GM12872 (cell line): Measurements from ENCODE around the gene HSDL1.

Source experiments
- TF ChIP-seq, protein P1 (sequence below): IDR thresholded peaks from 3 replicates; pipeline ENCODE4 v1.5.1; 2011; ENCODE audit warnings: low read depth, mild to moderate bottlenecking, low read length, moderate library complexity; ENCODE audit not compliant: insufficient read depth

Gene HSDL1

DNA sequence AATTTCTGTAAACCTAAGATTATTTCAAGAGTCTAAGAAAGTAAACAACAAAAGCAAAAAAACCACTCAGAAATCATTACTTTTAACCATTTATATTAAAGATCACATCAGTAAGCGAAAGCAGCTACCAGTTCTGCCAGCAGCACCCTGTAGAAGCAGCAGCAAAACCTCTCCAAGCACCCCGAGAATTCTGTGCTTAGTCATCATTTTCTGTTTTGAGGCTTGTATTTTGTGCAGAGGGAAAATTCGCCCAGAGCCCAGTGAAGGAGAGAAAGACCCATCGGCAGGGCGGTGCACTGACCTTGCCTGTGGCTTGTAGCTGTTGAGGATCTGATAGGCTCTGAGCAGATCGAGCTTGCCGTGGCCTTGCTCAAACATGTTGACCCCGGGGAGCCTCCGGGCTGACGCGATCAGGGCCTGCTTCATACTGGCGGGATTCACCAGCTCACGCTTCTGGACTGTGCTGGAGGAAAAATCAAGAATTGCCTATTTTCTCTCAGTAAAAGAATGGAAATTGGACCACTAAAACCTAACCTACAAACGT lies 63.5 kb downstream of the HSDL1 start:
- TF ChIP-seq, protein P1, sequence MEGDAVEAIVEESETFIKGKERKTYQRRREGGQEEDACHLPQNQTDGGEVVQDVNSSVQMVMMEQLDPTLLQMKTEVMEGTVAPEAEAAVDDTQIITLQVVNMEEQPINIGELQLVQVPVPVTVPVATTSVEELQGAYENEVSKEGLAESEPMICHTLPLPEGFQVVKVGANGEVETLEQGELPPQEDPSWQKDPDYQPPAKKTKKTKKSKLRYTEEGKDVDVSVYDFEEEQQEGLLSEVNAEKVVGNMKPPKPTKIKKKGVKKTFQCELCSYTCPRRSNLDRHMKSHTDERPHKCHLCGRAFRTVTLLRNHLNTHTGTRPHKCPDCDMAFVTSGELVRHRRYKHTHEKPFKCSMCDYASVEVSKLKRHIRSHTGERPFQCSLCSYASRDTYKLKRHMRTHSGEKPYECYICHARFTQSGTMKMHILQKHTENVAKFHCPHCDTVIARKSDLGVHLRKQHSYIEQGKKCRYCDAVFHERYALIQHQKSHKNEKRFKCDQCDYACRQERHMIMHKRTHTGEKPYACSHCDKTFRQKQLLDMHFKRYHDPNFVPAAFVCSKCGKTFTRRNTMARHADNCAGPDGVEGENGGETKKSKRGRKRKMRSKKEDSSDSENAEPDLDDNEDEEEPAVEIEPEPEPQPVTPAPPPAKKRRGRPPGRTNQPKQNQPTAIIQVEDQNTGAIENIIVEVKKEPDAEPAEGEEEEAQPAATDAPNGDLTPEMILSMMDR: no peak

DNA sequence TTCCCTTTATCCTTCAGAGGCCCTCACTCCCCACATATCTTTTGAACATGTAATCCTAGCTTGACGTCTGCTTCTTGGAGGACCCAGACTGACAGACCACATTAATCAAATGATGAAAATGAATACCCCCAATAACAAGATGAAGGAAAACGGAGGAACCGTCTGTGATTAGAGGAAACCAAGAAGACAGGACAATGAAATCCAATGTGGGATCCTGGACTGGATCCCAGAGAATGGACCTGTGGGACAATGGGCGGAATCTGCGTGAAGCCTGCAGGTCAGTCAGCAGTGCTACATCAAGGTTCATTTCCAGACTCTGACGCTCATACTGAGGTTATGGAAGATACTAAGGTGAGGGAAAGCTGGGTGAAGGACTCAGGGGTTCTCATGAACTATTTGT lies 64.2 kb downstream of the HSDL1 start:
- TF ChIP-seq, protein P1: no peak

DNA sequence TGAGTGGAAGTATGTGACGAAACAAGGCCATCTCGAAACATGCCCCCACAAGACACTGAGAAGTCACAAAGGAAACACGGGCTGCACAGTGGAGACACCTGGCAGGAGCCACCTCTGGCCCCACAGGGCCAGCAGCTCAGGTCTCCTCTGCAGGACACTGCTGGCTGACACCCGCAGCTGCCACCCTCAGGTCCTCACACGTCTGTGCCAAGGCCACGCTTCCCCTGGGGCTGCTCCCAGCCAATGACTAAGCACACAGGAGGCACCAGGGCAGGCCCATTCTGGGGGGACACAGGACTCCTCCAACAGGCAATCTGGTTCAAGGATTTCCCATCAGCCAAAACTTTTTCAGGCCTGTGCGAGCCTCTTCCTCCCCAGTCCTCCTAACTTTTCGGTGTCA lies 64.6 kb downstream of the HSDL1 start:
- TF ChIP-seq, protein P1: no peak

DNA sequence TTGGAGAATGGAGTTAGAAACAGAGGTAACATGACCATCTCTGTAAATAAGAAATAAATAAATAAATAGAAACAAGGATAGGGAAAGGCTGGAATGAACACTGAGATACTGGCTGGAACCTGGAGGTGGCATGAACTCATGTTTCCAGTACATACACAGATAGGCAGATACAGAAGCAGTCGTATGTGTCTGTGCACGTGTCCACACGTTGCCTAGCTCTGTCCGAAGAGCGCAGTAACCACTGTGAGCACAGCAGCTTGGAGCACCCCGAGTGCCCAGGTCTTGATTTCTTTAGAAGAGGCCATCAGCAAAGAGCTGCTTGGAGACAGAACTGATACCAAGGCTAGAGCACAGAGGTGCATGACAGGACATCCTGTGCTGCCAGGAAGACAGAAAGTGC lies 65.3 kb downstream of the HSDL1 start:
- TF ChIP-seq, protein P1: no peak

GRCh38 chr16:84075376-84075775 lies 69.6 kb downstream of the HSDL1 start:
- TF ChIP-seq, protein P1: no peak

DNA sequence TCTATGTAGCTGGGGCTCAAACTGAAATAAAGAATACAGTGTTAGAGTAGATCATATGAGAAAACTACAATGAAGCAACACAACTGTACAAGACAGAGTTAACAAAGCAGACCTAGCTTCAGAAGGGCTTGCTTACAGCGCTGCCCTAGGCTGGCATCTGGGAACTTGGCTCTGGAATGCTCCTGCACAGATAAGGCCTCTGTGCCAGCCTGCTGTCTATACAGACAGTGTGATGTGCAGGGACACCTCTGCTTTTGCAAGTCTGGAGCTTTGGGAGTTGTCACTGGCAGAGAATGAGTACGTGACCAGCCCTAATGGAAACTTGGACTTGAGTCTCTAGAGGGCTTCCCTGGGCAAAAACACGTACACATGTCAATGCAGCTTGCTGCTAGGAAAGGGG lies 70.3 kb downstream of the HSDL1 start:
- TF ChIP-seq, protein P1: no peak
